ENCODE data around the gene SNAP25.

The SNAP25 gene

GRCh38 chr20:10218536-10219451 is at the start of gene SNAP25:
Gene SNAP25 (plus strand): TSS chr20:10218830. CDS start chr20:10275492, 56,662 bp downstream.
- peak; percentile 75 for DNase-seq

GRCh38 chr20:10169752-10170151 is 48.9 kb upstream of the SNAP25 start:
- no peak for DNase-seq

- no peak for DNase-seq
Measured at GRCh38 chr20:10170261-10170660, 48.4 kb upstream of the SNAP25 start.

- peak; percentile 73 for DNase-seq
Measured at GRCh38 chr20:10171864-10172751, 46.5 kb upstream of the SNAP25 start.

GRCh38 chr20:10172998-10173655 is 45.5 kb upstream of the SNAP25 start:
- DNase-seq, result no peak

- no peak for DNase-seq
Measured at GRCh38 chr20:10174400-10174799, 44.2 kb upstream of the SNAP25 start.

- no peak for DNase-seq
Measured at GRCh38 chr20:10177326-10177725, 41.3 kb upstream of the SNAP25 start.

GRCh38 chr20:10178091-10178490 is 40.5 kb upstream of the SNAP25 start:
- DNase-seq, result no peak

- no peak for DNase-seq
Measured at GRCh38 chr20:10178727-10179313, 39.8 kb upstream of the SNAP25 start.

- DNase-seq, result no peak
Measured at GRCh38 chr20:10179574-10180298, 38.9 kb upstream of the SNAP25 start.

GRCh38 chr20:10180651-10181235 is 37.9 kb upstream of the SNAP25 start:
- no peak for DNase-seq

GRCh38 chr20:10185741-10186558 is 32.7 kb upstream of the SNAP25 start:
- no peak for DNase-seq

GRCh38 chr20:10190456-10190855 is 28.2 kb upstream of the SNAP25 start:
- DNase-seq, result no peak

- DNase-seq, result no peak
Measured at GRCh38 chr20:10192171-10192570, 26.5 kb upstream of the SNAP25 start.

- no peak for DNase-seq
Measured at GRCh38 chr20:10194166-10194565, 24.5 kb upstream of the SNAP25 start.

GRCh38 chr20:10200330-10200729 is 18.3 kb upstream of the SNAP25 start:
- no peak for DNase-seq

- DNase-seq, result no peak
Measured at GRCh38 chr20:10201321-10201870, 17.2 kb upstream of the SNAP25 start.

- DNase-seq, result no peak
Measured at GRCh38 chr20:10209091-10209490, 9.5 kb upstream of the SNAP25 start.

GRCh38 chr20:10213526-10213925 is 5.1 kb upstream of the SNAP25 start:
- no peak for DNase-seq

GRCh38 chr20:10216146-10216791 is 2.4 kb upstream of the SNAP25 start:
- DNase-seq, result no peak

Data from activated effector memory CD4-positive, alpha-beta T cell treated with anti-CD3 and anti-CD28 coated beads, Interleukin-2, amount 50 U/mL, for 16 hours (primary cell).